NCI-H526 treated with DMSO at 0.1 percent for 48 hours (cell line): ENCODE measurements around the gene METTL25.

Source experiments
- DNase-seq: peaks from one replicate; lab custom pipeline; 2025; lab: John Stamatoyannopoulos, UW

Gene METTL25

GRCh38 chr12:82406651-82407050 lies 48.3 kb downstream of the METTL25 start:
- no peak for DNase-seq

GRCh38 chr12:82407481-82407880 lies 49.2 kb downstream of the METTL25 start:
- DNase-seq = no peak

DNA sequence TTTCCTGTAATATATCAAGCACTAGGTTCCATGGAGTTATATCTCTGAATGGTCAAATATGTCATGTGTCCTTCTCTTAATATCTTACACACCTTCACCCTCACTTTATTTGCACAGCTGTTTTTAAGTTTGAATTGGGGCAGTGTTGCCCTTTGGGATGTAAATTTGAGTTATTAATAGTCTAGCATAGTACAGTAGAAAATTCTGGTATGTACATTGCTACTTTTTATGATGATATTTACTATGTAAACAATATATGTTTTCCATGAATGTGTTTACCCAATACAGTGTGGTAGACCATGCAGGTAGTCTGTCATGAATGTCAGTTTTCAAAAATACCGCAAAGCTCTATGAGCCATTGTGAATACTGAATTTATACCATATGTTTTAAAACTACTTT lies 50.5 kb downstream of the METTL25 start:
- DNase-seq = no peak

- no peak for DNase-seq
Observed at GRCh38 chr12:82411546-82412230, 53.4 kb downstream of the METTL25 start.

DNA sequence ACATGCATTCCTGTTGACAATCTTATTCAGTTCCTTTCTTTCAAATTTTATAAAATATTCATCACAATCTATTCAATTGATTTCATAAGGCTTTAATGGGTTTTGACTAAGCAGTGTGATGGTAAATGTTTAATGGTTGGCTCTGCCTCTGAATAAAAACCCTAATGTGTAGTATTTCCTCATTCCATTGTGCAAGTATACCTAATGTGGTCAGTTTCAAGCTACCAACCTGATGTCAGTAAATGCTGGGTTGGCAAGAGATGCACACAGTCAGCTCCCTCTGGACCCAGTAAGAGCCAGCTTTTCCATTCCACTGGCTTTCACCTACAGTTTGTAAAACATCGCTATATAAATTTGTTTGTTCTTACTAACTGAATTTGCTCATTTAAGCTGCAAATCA lies 53.9 kb downstream of the METTL25 start:
- no peak for DNase-seq

- no peak for DNase-seq
Observed at GRCh38 chr12:82414044-82414443, 55.7 kb downstream of the METTL25 start.

DNA sequence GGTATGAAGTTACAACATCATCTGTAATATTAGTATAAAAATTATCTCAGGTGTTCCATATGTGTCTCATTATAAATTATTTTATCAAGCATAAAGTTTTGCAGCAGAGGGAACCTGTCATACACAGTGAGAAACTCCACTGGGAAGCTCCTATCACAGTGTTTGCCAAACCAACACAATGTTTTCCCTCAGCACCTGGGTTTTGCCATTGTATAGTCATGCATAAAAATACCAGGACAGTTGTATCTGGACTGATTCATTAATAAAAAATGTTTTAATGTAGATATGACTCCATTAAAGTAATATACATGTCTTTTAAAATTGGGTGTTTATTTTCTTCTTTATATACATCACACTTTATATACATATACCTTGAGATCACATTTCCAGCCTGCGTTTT lies 56.6 kb downstream of the METTL25 start:
- no peak for DNase-seq

DNA sequence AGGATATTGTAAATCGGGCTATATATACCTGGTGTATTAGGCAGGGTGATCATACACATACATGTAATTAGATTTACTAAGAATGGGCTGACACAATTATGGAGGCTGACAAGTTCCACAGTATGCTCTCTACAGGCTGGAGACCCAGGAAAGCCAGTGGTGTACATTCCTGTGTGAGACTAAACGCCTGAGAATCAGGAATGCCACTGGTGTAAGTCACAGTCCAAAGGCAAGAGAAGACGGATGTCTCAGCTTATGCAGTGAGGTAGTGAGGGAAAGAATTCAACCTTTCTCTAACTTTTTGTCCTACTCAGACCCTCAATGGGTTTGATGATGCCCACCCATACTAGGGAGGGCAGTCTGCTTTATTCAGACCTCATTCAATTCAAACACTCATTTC lies 57.1 kb downstream of the METTL25 start:
- no peak for DNase-seq

DNA sequence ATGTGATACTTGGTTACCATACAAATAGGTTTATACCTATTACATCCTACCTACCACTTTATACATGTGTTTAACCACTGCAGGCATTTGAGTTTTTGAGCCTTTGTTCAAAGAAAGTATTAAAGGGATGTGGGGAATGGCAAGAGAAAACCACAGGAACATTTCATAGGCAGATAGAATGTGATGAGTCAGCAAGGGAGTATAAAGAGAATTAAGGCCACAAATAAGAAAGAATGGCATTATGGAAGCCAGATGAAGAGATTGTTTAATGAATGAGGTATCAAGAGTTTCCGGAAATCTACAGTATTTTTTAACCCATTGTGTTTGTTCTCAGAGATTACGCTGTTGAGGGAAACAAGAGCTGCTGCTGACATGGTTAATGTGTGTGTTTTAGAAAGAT lies 66.9 kb downstream of the METTL25 start:
- DNase-seq = no peak

DNA sequence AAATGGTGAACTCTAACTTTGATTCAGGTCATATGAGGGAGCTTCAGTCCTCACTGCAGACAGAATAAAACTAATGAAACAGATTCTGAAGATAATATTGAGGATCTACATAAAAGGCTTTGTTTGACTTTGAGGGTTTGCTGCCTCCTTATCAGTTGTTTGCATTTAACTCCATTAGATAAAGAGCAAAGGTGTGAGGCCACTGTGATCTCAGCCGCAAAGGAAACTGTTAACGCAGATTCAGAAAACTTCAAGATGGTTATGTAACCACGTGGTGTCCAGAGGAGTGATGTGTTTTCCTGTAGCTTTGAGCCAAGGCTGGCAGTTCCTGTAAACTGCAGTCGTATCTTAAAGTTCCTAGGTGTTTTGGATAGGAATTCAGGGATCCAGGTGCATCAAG lies 67.8 kb downstream of the METTL25 start:
- no peak for DNase-seq

DNA sequence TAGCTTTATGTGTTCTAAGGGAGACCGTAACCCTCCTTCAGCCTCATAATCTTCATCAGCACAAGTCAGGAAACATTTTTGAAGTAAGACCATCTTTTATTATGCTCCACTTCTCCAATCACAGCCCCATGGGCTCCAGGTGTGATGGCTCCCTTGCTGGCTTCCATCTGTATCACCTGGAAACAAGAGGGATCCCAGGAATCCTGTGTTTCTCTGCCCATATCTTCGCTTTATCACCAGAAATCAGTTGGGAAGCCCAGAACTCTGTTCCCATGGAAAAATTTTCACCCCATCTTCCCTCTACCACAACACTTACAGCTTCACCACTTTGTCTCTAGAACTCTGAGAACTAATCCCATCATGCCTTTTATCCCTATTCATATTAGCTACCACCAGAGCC lies 68.3 kb downstream of the METTL25 start:
- no peak for DNase-seq

DNA sequence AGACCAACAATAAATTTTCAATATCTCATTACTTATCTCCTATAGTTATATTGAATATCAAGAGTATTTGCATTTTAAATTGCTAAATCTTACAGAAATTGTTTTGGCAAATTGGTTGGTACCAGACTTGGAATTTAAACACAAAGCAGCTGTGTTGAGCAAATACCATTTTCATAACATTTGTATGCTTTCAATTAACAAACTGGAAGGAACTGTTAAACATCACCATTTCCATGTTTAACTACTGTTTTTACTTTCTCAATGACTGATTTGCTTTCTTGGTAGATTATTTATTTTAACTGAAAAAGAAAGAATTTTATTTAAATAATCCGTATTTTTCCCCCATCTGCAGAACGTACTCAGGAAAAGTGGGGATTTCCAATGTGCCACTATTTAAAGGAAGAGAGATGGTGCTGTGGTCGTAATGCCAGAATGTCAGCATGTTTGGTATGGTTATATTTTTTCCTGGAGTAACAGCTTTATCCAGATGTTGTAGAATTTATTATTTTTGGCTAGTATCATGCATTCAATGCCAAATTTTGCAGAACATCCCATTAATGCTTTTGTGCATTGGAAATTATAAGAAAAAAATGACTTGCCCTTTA lies 72.3 kb downstream of the METTL25 start:
- DNase-seq = no peak

- DNase-seq = no peak
Observed at GRCh38 chr12:82434392-82434911, 76.1 kb downstream of the METTL25 start.

GRCh38 chr12:82436354-82436753 lies 78.0 kb downstream of the METTL25 start:
- DNase-seq = no peak

DNA sequence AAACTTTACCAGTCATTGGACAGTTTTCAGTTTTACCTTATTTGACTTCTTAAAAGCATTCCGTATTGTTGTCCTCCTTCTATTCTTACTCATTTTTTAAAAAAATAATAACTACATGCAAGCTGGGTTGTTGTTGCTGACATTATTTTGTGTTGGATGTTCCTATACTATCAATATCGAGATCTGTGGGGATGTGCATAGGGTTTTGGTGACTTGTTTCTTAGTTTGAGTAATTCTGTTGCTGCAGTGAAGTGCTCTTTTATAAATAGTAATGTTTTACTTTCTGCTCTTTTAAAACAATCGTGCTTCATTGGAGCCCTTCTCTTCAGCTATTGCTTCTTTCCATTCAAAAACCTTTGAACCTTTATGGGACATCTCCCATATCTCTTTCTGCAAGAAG lies 79.4 kb downstream of the METTL25 start:
- no peak for DNase-seq

DNA sequence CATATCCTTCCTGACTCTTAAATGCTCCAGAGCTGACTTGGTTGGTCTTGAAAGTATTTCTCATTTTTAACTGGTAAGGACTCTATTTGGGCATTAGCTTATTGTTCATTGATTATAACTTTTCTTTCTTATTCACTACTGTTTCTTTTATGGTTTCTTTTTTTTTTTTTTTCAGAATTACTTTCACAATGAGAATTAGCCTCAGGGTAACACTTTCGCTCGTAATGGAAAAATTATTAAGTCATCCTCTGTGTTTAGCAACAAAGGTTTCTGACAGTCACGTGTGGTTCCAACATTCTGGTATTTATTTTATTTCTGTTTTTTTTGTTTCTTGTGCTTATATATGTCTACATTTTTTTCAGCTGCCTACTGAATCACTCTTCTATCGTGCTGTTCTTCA lies 80.0 kb downstream of the METTL25 start:
- no peak for DNase-seq

DNA sequence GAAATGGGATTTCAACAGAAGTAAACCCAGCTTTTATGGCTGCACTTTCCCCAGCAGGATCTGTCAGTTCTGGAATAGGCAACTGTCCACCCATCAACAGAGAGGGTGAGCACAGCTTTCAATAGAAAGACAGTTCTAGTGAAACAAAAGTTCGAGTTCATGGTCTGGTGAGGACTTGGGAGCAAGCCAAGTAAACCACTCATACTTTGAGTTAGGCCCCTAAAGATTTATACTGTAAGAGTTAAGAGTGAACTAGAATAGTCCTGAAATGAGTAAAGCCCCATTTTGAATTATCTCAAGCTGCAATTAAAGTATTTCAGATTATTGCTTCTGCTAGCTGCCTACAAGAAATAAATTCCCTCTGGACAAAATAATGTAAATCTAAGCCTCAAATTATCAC lies 82.6 kb downstream of the METTL25 start:
- DNase-seq = no peak

- DNase-seq = no peak
Observed at GRCh38 chr12:82448911-82449578, 90.7 kb downstream of the METTL25 start.

DNA sequence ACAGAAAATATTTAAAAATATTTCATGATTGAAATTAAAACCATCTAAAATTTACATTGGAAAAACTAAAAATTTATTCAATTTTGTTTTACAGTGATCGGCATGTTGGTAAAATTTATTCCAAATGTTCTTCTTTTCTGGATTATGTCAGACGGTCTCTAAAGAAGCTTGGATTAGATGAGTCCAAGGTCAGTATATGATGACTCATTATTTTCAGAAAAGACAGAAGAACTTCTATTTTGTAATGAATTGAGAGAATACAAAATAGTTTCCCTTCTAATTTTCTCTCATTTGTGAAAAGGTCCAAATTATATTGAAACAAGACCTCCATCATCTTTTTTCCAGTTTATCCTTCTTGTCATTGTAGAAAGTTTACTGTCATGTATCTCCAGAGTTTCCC lies 98.3 kb downstream of the METTL25 start:
- DNase-seq = no peak

- DNase-seq = no peak
Observed at GRCh38 chr12:82458101-82458500, 99.8 kb downstream of the METTL25 start.

GRCh38 chr12:82461393-82461792 lies 103.1 kb downstream of the METTL25 start:
- DNase-seq = no peak

GRCh38 chr12:82461836-82462235 lies 103.5 kb downstream of the METTL25 start:
- no peak for DNase-seq

GRCh38 chr12:82468563-82468962 lies 110.2 kb downstream of the METTL25 start:
- no peak for DNase-seq
